GM18507 (cell line): Measurements from ENCODE around the gene PRLH.

Experiments used
- DNase-seq: peaks from one replicate; pipeline ENCODE4 v3.0.0; 2011; ENCODE audit warnings: low read depth; ENCODE audit not compliant: insufficient read length; ENCODE audit errors: extremely low spot score
- FAIRE-seq: peaks from 2 replicates; lab custom pipeline; 2011; peaks lifted over from hg19 to GRCh38; lab: Jason Lieb, UNC

The PRLH gene

GRCh38 chr2:237558961-237559641, 7.3 kb upstream of the PRLH start:
- DNase-seq (no peak), FAIRE-seq (no peak)

GRCh38 chr2:237561221-237561620, 5.2 kb upstream of the PRLH start:
- DNase-seq (no peak), FAIRE-seq (no peak)

- DNase-seq (no peak), FAIRE-seq (no peak)
Measured at GRCh38 chr2:237563816-237564215, 2.6 kb upstream of the PRLH start.

- no peak for FAIRE-seq
- no peak for DNase-seq
Measured at GRCh38 chr2:237564526-237565131, 1.7 kb upstream of the PRLH start.

GRCh38 chr2:237565974-237566373, 400 bp upstream of the PRLH start:
- DNase-seq (no peak), FAIRE-seq (peak; percentile 73)

- no peak for DNase-seq
- no peak for FAIRE-seq
Measured at GRCh38 chr2:237567276-237568029, 1.1 kb downstream of the PRLH start.

- no peak for FAIRE-seq
- DNase-seq, result no peak
Measured at GRCh38 chr2:237568121-237568660, 1.8 kb downstream of the PRLH start.

GRCh38 chr2:237569041-237569440, 2.7 kb downstream of the PRLH start:
- no peak for FAIRE-seq

GRCh38 chr2:237569896-237570295, 3.5 kb downstream of the PRLH start:
- FAIRE-seq (no peak), DNase-seq (no peak)

More at GRCh38 chr2:237569041-237569440, 2.7 kb downstream of the PRLH start:
- DNase-seq, result no peak

- no peak for FAIRE-seq
- DNase-seq, result no peak
Measured at GRCh38 chr2:237570776-237571335, 4.5 kb downstream of the PRLH start.

- FAIRE-seq, result no peak
- DNase-seq, result no peak
Measured at GRCh38 chr2:237571551-237571950, 5.2 kb downstream of the PRLH start.

GRCh38 chr2:237572021-237572741, 5.8 kb downstream of the PRLH start:
- DNase-seq, result peak; percentile 92
- FAIRE-seq, result peak; percentile 95

- DNase-seq (no peak), FAIRE-seq (no peak)
Measured at GRCh38 chr2:237572742-237573101, 6.3 kb downstream of the PRLH start.

- FAIRE-seq (no peak), DNase-seq (no peak)
Measured at GRCh38 chr2:237573721-237574415, 7.5 kb downstream of the PRLH start.

GRCh38 chr2:237574467-237574866, 8.1 kb downstream of the PRLH start:
- FAIRE-seq, result no peak

GRCh38 chr2:237574894-237575868, 8.8 kb downstream of the PRLH start:
- FAIRE-seq, result no peak
- no peak for DNase-seq

More at GRCh38 chr2:237574467-237574866, 8.1 kb downstream of the PRLH start:
- no peak for DNase-seq

- FAIRE-seq (no peak), DNase-seq (no peak)
Measured at GRCh38 chr2:237575869-237576862, 9.8 kb downstream of the PRLH start.
